Ishikawa (cell line): ENCODE results near the gene UNC93A.

Source experiments
- CEBPB ChIP-seq: IDR thresholded peaks from 2 replicates; pipeline ENCODE4 v1.6.1; 2012
- CREB1 ChIP-seq: IDR thresholded peaks from 2 replicates; pipeline ENCODE4 v1.6.1; 2012; ENCODE audit warnings: low read depth
- EGR1 ChIP-seq: IDR thresholded peaks from 2 replicates; pipeline ENCODE4 v1.6.1; 2012
- EP300 ChIP-seq: IDR thresholded peaks from 2 replicates; pipeline ENCODE4 v1.6.1; 2012; ENCODE audit warnings: borderline replicate concordance
- FOXM1 ChIP-seq: IDR thresholded peaks from 2 replicates; pipeline ENCODE4 v1.6.1; 2012; ENCODE audit warnings: low read depth, borderline replicate concordance
- NFIC ChIP-seq: IDR thresholded peaks from 2 replicates; pipeline ENCODE4 v1.6.1; 2012
- RAD21 ChIP-seq: IDR thresholded peaks from 2 replicates; pipeline ENCODE4 v1.6.1; 2012; ENCODE audit warnings: low read depth
- TAF1 ChIP-seq: IDR thresholded peaks from 2 replicates; pipeline ENCODE4 v1.6.1; 2012; ENCODE audit warnings: low read depth, mild to moderate bottlenecking
- TCF12 ChIP-seq: IDR thresholded peaks from 2 replicates; pipeline ENCODE4 v1.6.1; 2012; ENCODE audit warnings: low read depth
- TEAD4 ChIP-seq: IDR thresholded peaks from 2 replicates; pipeline ENCODE4 v1.6.1; 2012
- USF1 ChIP-seq: IDR thresholded peaks from 2 replicates; pipeline ENCODE4 v1.6.1; 2012
- YY1 ChIP-seq: IDR thresholded peaks from 2 replicates; pipeline ENCODE4 v1.6.1; 2012; ENCODE audit warnings: low read depth
- ZBTB7A ChIP-seq: IDR thresholded peaks from 2 replicates; pipeline ENCODE4 v1.6.1; 2012; ENCODE audit warnings: low read depth
- TF ChIP-seq, protein P1 (sequence below): IDR thresholded peaks from 2 replicates; pipeline ENCODE4 v1.6.1; 2012; ENCODE audit warnings: low read depth, mild to moderate bottlenecking
- TF ChIP-seq, protein P2 (sequence below): IDR thresholded peaks from 2 replicates; pipeline ENCODE4 v1.6.1; 2012

The UNC93A gene

DNA sequence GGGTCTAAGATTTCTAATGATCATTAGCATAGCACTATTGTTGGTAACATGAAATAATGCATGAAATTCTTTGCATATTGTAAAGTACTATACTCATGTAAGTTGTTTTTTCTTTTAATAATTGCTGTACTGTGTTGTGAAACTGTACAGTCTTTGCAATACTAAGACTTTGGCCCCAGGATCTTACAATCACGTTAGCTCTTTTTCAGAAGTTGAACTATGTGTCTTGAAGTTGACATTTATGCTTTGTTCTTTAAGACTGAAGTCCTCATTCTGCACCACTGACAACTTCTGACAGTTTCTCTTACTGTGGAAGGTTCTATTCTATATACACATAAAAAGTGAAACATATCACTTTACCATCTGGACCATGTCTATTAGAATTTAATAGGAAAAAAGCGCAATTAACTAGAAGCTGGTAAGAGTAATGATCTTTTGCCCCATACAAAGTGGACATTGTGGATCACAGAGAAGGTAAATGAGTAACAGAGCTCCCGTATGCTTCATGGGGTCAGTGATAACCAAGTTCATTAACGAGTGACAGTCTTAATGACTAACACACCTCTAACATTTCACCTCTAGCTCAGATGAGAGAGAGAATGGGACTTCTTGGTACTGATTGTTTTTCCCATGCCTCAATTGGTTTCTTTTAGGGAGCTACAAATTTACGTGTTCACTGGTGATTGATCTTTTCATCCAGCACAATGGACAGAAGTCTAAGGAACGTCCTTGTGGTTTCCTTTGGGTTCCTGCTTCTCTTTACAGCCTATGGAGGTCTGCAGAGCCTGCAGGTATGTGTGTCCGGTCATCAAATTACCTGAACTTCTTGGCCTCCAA is at the start of gene UNC93A:
Gene UNC93A (plus strand): TSS at position 530 of the 837 bp plus-strand sequence. CDS start 175 bp downstream, at position 705.
- TF ChIP-seq, protein P1, sequence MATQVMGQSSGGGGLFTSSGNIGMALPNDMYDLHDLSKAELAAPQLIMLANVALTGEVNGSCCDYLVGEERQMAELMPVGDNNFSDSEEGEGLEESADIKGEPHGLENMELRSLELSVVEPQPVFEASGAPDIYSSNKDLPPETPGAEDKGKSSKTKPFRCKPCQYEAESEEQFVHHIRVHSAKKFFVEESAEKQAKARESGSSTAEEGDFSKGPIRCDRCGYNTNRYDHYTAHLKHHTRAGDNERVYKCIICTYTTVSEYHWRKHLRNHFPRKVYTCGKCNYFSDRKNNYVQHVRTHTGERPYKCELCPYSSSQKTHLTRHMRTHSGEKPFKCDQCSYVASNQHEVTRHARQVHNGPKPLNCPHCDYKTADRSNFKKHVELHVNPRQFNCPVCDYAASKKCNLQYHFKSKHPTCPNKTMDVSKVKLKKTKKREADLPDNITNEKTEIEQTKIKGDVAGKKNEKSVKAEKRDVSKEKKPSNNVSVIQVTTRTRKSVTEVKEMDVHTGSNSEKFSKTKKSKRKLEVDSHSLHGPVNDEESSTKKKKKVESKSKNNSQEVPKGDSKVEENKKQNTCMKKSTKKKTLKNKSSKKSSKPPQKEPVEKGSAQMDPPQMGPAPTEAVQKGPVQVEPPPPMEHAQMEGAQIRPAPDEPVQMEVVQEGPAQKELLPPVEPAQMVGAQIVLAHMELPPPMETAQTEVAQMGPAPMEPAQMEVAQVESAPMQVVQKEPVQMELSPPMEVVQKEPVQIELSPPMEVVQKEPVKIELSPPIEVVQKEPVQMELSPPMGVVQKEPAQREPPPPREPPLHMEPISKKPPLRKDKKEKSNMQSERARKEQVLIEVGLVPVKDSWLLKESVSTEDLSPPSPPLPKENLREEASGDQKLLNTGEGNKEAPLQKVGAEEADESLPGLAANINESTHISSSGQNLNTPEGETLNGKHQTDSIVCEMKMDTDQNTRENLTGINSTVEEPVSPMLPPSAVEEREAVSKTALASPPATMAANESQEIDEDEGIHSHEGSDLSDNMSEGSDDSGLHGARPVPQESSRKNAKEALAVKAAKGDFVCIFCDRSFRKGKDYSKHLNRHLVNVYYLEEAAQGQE = peak; percentile 45; the same call in 1 of the 2 replicates
- TF ChIP-seq NFIC (no peak), TAF1 (no peak), YY1 (no peak)
- TF ChIP-seq, protein P2, sequence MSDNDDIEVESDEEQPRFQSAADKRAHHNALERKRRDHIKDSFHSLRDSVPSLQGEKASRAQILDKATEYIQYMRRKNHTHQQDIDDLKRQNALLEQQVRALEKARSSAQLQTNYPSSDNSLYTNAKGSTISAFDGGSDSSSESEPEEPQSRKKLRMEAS = no peak; the same call in 1 of the 2 replicates

GRCh38 chr6:167241321-167242134 is 49.6 kb upstream of the UNC93A start:
- TF ChIP-seq TCF12 (0 out of 2 replicates have a peak, but pooled peaks have one; percentile 44), NFIC (0 out of 2 replicates have a peak, but pooled peaks have one; percentile 21), TEAD4 (peak; percentile 35), EP300 (peak; percentile 60; the same call in 1 of the 2 replicates)
- TF ChIP-seq, protein P2 = peak; percentile 24; the same call in 1 of the 2 replicates
- TF ChIP-seq, protein P1 = peak; percentile 44; the same call in 1 of the 2 replicates

DNA sequence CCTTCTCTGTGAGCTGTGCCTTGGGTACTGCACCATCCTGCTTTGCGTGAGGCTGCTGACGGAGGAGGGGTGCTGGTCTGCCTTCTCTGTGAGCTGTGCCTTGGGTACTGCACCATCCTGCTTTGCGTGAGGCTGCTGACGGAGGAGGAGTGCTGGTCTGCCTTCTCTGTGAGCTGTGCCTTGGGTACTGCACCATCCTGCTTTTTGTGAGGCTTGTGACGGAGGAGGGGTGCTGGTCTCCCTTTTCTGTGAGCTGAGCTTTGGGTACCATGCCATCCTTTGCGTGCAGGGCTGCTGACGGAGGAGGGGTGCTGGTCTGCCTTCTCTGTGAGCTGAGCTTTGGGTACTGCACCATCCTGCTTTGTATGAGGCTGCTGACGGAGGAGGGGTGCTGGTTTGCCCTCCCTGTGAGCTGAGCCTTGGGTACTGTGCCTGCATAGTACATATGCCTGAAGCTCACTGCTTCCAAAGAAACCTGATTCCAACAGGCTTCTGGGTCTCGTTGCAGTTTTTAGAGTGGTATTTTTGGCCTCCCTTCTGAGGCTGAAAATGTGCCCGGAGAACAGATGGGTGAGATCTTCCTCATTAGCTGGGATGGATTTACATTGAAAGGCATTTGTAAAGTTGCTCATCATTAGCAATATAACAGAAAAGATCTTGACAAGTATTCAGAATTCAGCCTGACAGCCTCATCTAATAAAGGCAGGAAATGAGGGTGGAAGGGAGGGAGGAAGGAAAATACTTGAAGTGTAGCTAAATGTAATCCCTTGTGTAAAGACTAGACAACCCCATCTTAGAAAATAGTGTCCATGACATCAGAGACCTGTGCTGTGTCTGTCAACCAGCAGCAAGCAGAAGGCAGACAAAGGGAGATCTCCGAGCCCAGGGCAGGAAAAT is 46.8 kb upstream of the UNC93A start:
- TF ChIP-seq TEAD4 (no peak), ZBTB7A (no peak), NFIC (no peak), TCF12 (no peak), EGR1 (no peak), FOXM1 (no peak), CEBPB (no peak), USF1 (no peak), YY1 (no peak), EP300 (no peak), CREB1 (no peak), TAF1 (no peak), RAD21 (no peak)
- TF ChIP-seq, protein P1 = no peak
- TF ChIP-seq, protein P2 = no peak
